T-helper 9 cell (primary cell): ENCODE results near the gene BMPR1B.
"Not testable (repeated sequence)": the region's sequence is repeated elsewhere in the genome, so short reads cannot be mapped to it uniquely, and the experiment has no call there.

Experiments used
- DNase-seq: peaks from one replicate; pipeline ENCODE4 v3.0.0-alpha.2; 2020

Gene BMPR1B

GRCh38 chr4:95155759-95156451 is 398.1 kb downstream of the BMPR1B start:
- no peak for DNase-seq

DNA sequence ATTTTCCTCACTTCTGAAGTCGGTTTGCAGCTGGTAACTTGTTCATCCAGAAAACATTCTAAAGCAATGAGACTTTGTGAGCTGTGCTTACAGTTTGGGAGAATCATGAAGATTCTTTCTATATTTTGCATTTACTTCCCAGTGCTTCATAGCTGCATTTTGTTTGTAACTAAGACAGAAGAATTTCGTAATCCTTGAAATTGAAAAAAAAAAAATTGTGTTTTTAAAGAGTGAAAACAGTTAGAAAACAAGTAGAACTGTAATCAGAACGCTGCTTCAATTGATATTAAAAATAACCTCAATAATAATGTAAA is 398.7 kb downstream of the BMPR1B start:
- DNase-seq: no peak

DNA sequence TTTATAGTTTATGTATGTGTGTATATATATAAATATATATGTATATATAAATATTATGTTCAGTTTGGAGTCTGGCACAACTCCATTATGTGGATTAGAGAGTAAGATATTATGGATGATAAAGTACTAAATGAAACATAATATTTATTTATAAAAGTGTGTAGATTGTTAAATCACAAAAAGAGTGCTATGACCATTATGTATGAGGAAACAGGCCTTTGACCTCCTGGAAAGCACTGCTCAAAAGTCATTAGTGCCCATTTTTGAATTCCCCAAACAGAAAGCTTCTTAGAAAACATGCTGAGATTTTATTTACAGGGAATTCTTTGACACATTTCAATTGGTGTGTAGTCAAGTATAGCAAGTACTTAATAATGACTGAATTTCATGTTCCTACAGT is 399.8 kb downstream of the BMPR1B start:
- no peak for DNase-seq

DNA sequence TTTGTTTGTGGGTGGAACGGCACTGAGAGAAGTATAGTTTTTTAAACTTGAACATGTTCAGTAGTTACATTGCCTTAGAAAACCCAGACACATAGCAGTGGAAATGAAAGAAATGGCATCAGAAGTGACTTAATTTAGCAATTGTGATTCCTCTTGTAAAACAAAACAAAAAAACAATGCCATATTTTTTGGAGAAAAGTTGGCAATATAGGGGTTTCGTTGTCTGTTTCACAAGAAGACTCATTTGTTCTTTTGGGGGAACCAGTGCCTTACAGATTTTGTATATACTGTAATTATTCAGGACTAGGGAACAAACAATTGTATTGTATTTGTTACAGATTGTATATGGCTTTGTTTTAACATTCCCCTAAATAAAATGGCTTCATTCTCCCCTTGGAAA is 400.3 kb downstream of the BMPR1B start:
- no peak for DNase-seq

- DNase-seq: no peak
Measured at GRCh38 chr4:95158626-95159025, 400.9 kb downstream of the BMPR1B start.

DNA sequence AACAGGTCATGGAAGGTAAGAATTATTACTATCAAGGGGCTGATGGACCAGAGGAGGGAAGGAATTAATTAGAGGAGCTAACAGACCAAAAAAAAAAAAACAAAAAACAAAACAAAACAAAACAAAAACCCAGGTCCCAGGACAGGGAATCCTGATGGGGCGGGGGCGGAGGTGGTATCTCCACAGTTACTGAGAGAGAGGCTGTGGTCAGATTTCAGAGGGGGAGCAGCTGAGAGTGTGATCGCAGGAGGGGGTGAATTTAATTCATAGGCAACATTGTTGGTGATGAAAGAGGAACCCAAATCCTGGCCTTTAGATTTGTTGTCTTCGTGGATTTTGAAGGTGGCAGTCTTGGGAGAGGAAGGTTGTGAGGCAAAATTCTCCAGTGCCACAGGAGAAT is 401.6 kb downstream of the BMPR1B start:
- DNase-seq: no peak

- DNase-seq: no peak
Measured at GRCh38 chr4:95161781-95162469, 404.2 kb downstream of the BMPR1B start.

DNA sequence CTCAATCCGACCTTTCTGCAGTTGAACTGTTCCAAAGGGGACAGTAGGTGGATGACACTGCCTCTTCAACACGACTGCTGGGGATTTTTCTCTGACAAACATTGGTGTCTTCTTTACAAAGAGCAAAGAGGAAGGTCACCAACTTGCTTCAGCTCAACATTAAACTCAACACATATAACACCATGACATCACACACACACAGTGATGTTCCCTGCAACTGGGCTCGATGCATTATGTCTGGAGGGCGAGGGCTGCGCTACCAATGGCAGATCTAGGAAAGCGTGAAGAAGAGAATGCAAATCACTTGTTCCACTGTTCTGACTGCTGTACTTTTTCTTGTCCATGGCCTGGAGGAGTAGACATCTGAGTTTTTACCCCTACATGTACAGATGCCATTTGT is 405.1 kb downstream of the BMPR1B start:
- DNase-seq: no peak

DNA sequence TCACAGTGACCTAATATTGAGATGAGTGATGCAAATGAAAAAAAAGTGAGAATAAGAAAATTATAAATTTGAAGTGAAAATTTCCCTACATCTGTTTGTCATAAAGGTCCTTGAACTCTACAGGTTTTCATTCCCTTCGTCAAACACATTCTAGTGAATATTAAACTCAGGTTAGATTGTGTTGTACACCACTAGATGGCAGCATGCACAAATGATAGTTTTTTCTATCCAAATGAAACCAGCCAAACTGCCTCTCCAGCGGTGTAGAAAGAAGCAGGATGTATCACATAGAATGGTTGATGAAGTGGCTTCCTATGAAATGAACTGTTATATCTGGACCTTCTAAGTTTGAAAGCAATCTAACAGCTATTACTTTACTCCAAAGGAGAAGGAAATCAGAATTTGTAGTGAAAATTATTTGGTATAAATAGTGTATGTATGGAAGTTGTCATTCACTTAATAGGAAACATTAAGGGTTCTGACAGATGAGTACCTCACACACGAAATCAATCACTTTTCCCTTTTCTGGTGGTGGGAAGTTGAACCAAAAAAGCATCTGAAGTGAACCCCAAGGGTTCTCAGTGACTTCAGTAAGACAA is 408.3 kb downstream of the BMPR1B start:
- no peak for DNase-seq

DNA sequence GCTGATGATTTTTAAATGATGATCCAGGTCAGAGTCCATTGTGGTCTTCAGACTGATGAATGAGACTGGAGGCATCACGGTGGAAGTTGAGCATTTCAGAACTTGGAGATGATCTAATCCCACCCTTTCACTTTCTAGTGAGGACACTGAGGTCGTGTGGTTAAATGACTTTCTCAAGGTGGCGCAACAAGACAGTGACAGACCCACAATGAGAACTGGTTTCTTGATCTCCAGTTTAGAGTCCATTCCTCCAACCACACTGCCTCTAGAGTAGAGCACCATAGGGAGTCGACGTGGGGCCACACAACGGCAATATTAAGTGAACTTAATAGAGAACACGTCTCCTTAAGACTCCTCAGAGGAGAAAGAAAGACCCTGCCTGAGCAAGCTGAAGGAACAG is 410.1 kb downstream of the BMPR1B start:
- no peak for DNase-seq

GRCh38 chr4:95170176-95170575 is 412.4 kb downstream of the BMPR1B start:
- DNase-seq: no peak

GRCh38 chr4:95171377-95171776 is 413.6 kb downstream of the BMPR1B start:
- DNase-seq: not testable (repeated sequence)

DNA sequence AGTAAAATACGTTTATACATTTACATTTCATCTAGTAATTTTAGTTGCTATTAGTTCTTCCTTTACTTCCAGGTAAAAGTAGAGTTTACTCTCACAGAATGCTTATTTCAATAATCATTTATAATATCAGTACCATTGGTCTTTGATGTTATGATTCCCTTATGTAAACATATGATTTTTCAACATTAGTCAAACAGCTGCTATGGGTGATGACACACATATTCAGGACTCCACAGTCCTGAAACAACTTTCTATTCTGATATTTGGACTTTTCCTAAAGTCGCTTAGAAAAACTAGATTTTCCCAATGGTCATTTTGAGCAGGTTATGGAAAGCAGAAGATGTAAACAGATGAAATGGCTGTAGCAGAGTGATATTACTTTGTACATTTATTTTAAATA is 421.2 kb downstream of the BMPR1B start:
- DNase-seq: no peak

GRCh38 chr4:95180531-95181242 is 422.9 kb downstream of the BMPR1B start:
- no peak for DNase-seq

DNA sequence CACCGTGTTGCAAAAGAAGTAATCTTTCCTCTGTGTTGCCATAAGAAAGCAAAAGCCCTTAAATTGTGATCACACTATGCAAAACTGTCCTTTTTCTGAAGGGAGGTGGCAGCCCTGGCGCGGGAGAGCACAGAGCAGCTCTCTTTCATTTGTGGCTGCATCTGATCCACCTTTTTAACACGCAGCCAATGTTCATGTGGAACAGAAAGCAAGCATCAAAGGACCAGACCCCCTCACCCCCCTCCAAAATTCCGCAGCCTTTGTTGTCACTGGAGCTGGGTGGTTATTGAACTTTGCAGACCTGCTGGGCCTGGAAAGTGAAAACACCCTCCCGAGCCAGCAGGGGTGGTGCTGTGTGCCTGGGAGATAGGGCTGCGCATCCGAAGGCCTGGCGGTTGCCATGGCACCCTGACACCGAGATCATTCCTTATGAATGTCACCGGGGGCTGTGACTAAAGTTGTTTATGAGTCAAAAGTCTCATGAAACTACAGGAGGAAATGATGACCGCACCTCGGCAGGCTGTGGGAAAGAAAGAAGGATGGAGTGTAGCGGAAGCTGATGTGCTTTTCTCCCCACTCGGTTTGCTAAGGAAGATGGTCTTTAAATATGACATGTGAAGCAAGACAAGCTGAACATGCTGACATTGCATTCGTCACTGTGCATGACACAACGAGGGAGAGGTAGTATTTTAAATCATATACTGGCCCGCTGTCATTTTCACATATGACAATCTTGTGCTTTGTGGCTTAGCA is 423.7 kb downstream of the BMPR1B start:
- DNase-seq: peak; percentile 11

- no peak for DNase-seq
Measured at GRCh38 chr4:95181996-95182306, 424.2 kb downstream of the BMPR1B start.

DNA sequence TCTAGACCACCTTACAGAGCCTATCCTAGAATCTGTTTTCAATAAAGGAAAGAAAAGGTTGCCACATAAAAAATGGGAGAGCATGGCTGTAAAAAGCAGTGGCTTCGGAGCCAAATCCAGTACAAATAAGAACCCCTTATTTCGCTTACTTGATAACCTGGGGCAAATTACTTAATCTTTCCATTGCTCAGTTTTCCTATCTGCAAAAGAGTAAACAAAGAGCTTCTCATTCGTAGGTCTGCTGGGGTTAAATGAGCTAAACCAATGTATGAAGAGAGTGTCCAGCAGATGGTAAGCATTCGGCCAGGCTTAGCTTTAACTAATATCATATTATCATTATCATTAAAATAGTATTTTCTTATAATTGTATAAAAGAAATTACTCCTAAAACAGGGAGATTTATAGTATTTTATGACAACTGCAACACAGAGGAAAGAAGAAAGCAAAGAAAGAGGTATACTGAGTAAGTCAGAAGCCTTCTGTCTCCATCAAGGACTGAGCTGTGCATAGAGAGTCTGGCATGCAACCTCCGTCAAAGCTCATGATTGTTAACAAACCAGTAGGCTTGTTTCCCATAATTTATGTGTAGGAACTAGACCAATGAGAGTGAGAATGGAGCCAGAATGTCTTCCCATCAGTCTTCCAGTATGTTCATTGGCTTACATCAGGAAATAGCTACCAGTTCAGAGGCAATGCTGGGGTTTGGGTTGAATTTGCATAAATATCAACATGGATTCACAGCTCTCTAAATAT is 426.1 kb downstream of the BMPR1B start:
- no peak for DNase-seq

- no peak for DNase-seq
Measured at GRCh38 chr4:95186666-95187065, 428.9 kb downstream of the BMPR1B start.

- no peak for DNase-seq
Measured at GRCh38 chr4:95188701-95189370, 431.1 kb downstream of the BMPR1B start.

- DNase-seq: no peak
Measured at GRCh38 chr4:95190751-95191436, 433.1 kb downstream of the BMPR1B start.

- no peak for DNase-seq
Measured at GRCh38 chr4:95191537-95191936, 433.8 kb downstream of the BMPR1B start.
